Activated naive CD4-positive, alpha-beta T cell treated with Interleukin-2 at 50 U/mL for 16 hours (primary cell): ENCODE measurements around the gene FBXL22.
"Not testable (repeated sequence)": the region's sequence is repeated elsewhere in the genome, so short reads cannot be mapped to it uniquely, and the experiment has no call there.

Experiments used
- DNase-seq: peaks from one replicate; pipeline ENCODE4 v3.0.0-alpha.2; 2020

The FBXL22 gene

GRCh38 chr15:63612300-63612699, 15.1 kb downstream of the FBXL22 start:
- DNase-seq = no peak

GRCh38 chr15:63615935-63616334, 18.7 kb downstream of the FBXL22 start:
- no peak for DNase-seq

- not testable (repeated sequence) for DNase-seq
Observed at GRCh38 chr15:63617147-63617546, 20.0 kb downstream of the FBXL22 start.

- DNase-seq = not testable (repeated sequence)
Observed at GRCh38 chr15:63617627-63618026, 20.4 kb downstream of the FBXL22 start.

GRCh38 chr15:63620760-63621159, 23.6 kb downstream of the FBXL22 start:
- not testable (repeated sequence) for DNase-seq

- no peak for DNase-seq
Observed at GRCh38 chr15:63623232-63623969, 26.2 kb downstream of the FBXL22 start.

- no peak for DNase-seq
Observed at GRCh38 chr15:63626955-63627354, 29.8 kb downstream of the FBXL22 start.

- DNase-seq = no peak
Observed at GRCh38 chr15:63628123-63628822, 31.1 kb downstream of the FBXL22 start.

GRCh38 chr15:63630036-63630751, 33.0 kb downstream of the FBXL22 start:
- DNase-seq = no peak

- no peak for DNase-seq
Observed at GRCh38 chr15:63633312-63633711, 36.1 kb downstream of the FBXL22 start.

- DNase-seq = no peak
Observed at GRCh38 chr15:63634154-63634553, 37.0 kb downstream of the FBXL22 start.

GRCh38 chr15:63636518-63637061, 39.4 kb downstream of the FBXL22 start:
- no peak for DNase-seq

- DNase-seq = peak; percentile 7
Observed at GRCh38 chr15:63638839-63639238, 41.7 kb downstream of the FBXL22 start.

GRCh38 chr15:63640146-63640545, 43.0 kb downstream of the FBXL22 start:
- DNase-seq = no peak
